DMS 273 (cell line): ENCODE measurements around the gene FUZ.
A peak's percentile ranks its signal among the peaks of the same experiment; 100 is the strongest.

Experiments
- DNase-seq: peaks from one replicate; lab custom pipeline; 2025; ENCODE audit not compliant: unreplicated experiment; lab: John Stamatoyannopoulos, UW

FUZ gene

GRCh38 chr19:49812997-49813861 is at the start of gene FUZ:
TSS of gene FUZ (minus strand) at chr19:49813292. CDS start at chr19:49813106, 186 bp downstream.
- DNase-seq, result peak; percentile 99

GRCh38 chr19:49862391-49863253 is 49.5 kb upstream of the FUZ start:
- peak; percentile 64 for DNase-seq

- DNase-seq, result no peak
Measured at GRCh38 chr19:49861541-49862378, 48.7 kb upstream of the FUZ start.

- DNase-seq, result peak; percentile 61
Measured at GRCh38 chr19:49861107-49861506, 48.0 kb upstream of the FUZ start.

- DNase-seq, result no peak
Measured at GRCh38 chr19:49860336-49861102, 47.4 kb upstream of the FUZ start.

- DNase-seq, result peak; percentile 25
Measured at GRCh38 chr19:49859682-49860335, 46.7 kb upstream of the FUZ start.

- peak; percentile 55 for DNase-seq
Measured at GRCh38 chr19:49858088-49858985, 45.2 kb upstream of the FUZ start.

- DNase-seq, result no peak
Measured at GRCh38 chr19:49857838-49858087, 44.7 kb upstream of the FUZ start.

GRCh38 chr19:49857061-49857837 is 44.2 kb upstream of the FUZ start:
- peak; percentile 40 for DNase-seq

GRCh38 chr19:49856574-49857021 is 43.5 kb upstream of the FUZ start:
- DNase-seq, result peak; percentile 35

GRCh38 chr19:49855676-49856573 is 42.8 kb upstream of the FUZ start:
- DNase-seq, result peak; percentile 63

- DNase-seq, result no peak
Measured at GRCh38 chr19:49855277-49855675, 42.2 kb upstream of the FUZ start.

- no peak for DNase-seq
Measured at GRCh38 chr19:49854378-49855263, 41.5 kb upstream of the FUZ start.

GRCh38 chr19:49853852-49854377 is 40.8 kb upstream of the FUZ start:
- no peak for DNase-seq

- DNase-seq, result no peak
Measured at GRCh38 chr19:49852631-49853126, 39.6 kb upstream of the FUZ start.
